ENCODE measurements around the gene FAM237B. TPM values are rescaled to one million over a fixed set of nuclear protein-coding genes. Genes with fewer than 3 reads are reported as not detected.

FAM237B gene
- total and polyA plus RNA-seq, 2 donors (not counting 1 experiment from before 2014, with no cell fraction given): not detected

- no peak for DNase-seq (ENCODE audit: low read depth in 2 of 2)
- H3K4me1 ChIP-seq (ENCODE audit: control insufficient read depth, extremely low read depth, insufficient read depth, low read length): peaks cover 2% of the 10 kb centered on the region
- no peaks in the 10 kb centered on the region for H3K79me2 ChIP-seq (ENCODE audit: control insufficient read depth, insufficient read depth, low read length)
- no peaks in the 10 kb centered on the region for H3K36me3 ChIP-seq (ENCODE audit: control insufficient read depth, insufficient read depth, low read length)
- H3K9ac ChIP-seq (ENCODE audit: insufficient read depth, low read length): no peak overlapping the region
- H3K4me2 ChIP-seq (ENCODE audit: extremely low read depth, insufficient read depth, low read length): no peak overlapping the region
- H3K9me3 ChIP-seq (ENCODE audit: control insufficient read depth, insufficient read depth, low read depth, low read length): no peaks in the 10 kb centered on the region
- H2AFZ ChIP-seq (ENCODE audit: low read length): no peak overlapping the region
- no peaks in the 10 kb centered on the region for H4K20me1 ChIP-seq (ENCODE audit: control insufficient read depth, extremely low read depth, insufficient read depth, low read length)
- H3K4me3 ChIP-seq (replicated peaks in 1 of 4; ENCODE audit: control extremely low read depth in 1 of 4, insufficient read depth in 1 of 4, low read depth in 3 of 4, low read length in 4 of 4): no peak overlapping the region
- no peaks in the 10 kb centered on the region for H3K27me3 ChIP-seq (ENCODE audit: control insufficient read depth, insufficient read depth, low read length)
- TF ChIP-seq EZH2 (IDR thresholded peaks at IDR 0.05; ENCODE audit: low read length, missing control alignments): no peak
- no peak for TF ChIP-seq CTCF (conservative IDR thresholded peaks at IDR 0.05 in 1 of 2, IDR thresholded peaks at IDR 0.05 in 1 of 2; ENCODE audit: low read depth in 1 of 2, low read length in 2 of 2)
- H3K27ac ChIP-seq (ENCODE audit: insufficient read depth, low read length): no peak overlapping the region
These were observed 17.9 kb downstream of the FAM237B start for GRCh38 chr7:90303241-90303640.

- TF ChIP-seq CTCF (conservative IDR thresholded peaks at IDR 0.05 in 1 of 2, IDR thresholded peaks at IDR 0.05 in 1 of 2; ENCODE audit: low read depth in 1 of 2, low read length in 2 of 2) (peak; percentile 82 to 88), EZH2 (IDR thresholded peaks at IDR 0.05; ENCODE audit: low read length, missing control alignments) (no peak)
- Histone ChIP-seq H3K27ac (ENCODE audit: insufficient read depth, low read length) (no peak overlapping the region), H3K4me1 (ENCODE audit: control insufficient read depth, extremely low read depth, insufficient read depth, low read length) (no peaks in the 10 kb centered on the region), H3K4me2 (ENCODE audit: extremely low read depth, insufficient read depth, low read length) (no peak overlapping the region), H3K27me3 (ENCODE audit: control insufficient read depth, insufficient read depth, low read length) (no peaks in the 10 kb centered on the region), H3K79me2 (ENCODE audit: control insufficient read depth, insufficient read depth, low read length) (no peaks in the 10 kb centered on the region), H3K9ac (ENCODE audit: insufficient read depth, low read length) (no peak overlapping the region), H3K4me3 (replicated peaks in 1 of 4; ENCODE audit: control extremely low read depth in 1 of 4, insufficient read depth in 1 of 4, low read depth in 3 of 4, low read length in 4 of 4) (no peak overlapping the region), H2AFZ (ENCODE audit: low read length) (no peak overlapping the region), H3K9me3 (ENCODE audit: control insufficient read depth, insufficient read depth, low read depth, low read length) (no peaks in the 10 kb centered on the region), H3K36me3 (ENCODE audit: control insufficient read depth, insufficient read depth, low read length) (no peaks in the 10 kb centered on the region), H4K20me1 (ENCODE audit: control insufficient read depth, extremely low read depth, insufficient read depth, low read length) (no peaks in the 10 kb centered on the region)
- peak; percentile 74 to 76 for DNase-seq (ENCODE audit: low read depth in 2 of 2)
These were observed 22.7 kb downstream of the FAM237B start for GRCh38 chr7:90298145-90299038.

- no peaks in the 10 kb centered on the region for H3K9me3 ChIP-seq (ENCODE audit: control insufficient read depth, insufficient read depth, low read depth, low read length)
- H4K20me1 ChIP-seq (ENCODE audit: control insufficient read depth, extremely low read depth, insufficient read depth, low read length): no peaks in the 10 kb centered on the region
- no peak overlapping the region for H3K9ac ChIP-seq (ENCODE audit: insufficient read depth, low read length)
- no peaks in the 10 kb centered on the region for H3K27me3 ChIP-seq (ENCODE audit: control insufficient read depth, insufficient read depth, low read length)
- no peak for DNase-seq (ENCODE audit: low read depth in 2 of 2)
- H3K4me3 ChIP-seq (replicated peaks in 1 of 4; ENCODE audit: control extremely low read depth in 1 of 4, insufficient read depth in 1 of 4, low read depth in 3 of 4, low read length in 4 of 4): no peak overlapping the region
- H2AFZ ChIP-seq (ENCODE audit: low read length): no peak overlapping the region
- H3K27ac ChIP-seq (ENCODE audit: insufficient read depth, low read length): no peak overlapping the region
- H3K4me2 ChIP-seq (ENCODE audit: extremely low read depth, insufficient read depth, low read length): no peak overlapping the region
- H3K36me3 ChIP-seq (ENCODE audit: control insufficient read depth, insufficient read depth, low read length): no peaks in the 10 kb centered on the region
- TF ChIP-seq EZH2 (IDR thresholded peaks at IDR 0.05; ENCODE audit: low read length, missing control alignments): no peak
- TF ChIP-seq CTCF (conservative IDR thresholded peaks at IDR 0.05 in 1 of 2, IDR thresholded peaks at IDR 0.05 in 1 of 2; ENCODE audit: low read depth in 1 of 2, low read length in 2 of 2): no peak
- no peaks in the 10 kb centered on the region for H3K79me2 ChIP-seq (ENCODE audit: control insufficient read depth, insufficient read depth, low read length)
- H3K4me1 ChIP-seq (ENCODE audit: control insufficient read depth, extremely low read depth, insufficient read depth, low read length): no peaks in the 10 kb centered on the region
These were observed 30.6 kb downstream of the FAM237B start for GRCh38 chr7:90290244-90291113.
